NCI-H128 (cell line): ENCODE measurements around the gene TRIOBP.
"Not testable (repeated sequence)": the region's sequence is repeated elsewhere in the genome, so short reads cannot be mapped to it uniquely, and the experiment has no call there.

Source experiments
- DNase-seq: peaks from one replicate; lab custom pipeline; 2025; ENCODE audit not compliant: unreplicated experiment; lab: John Stamatoyannopoulos, UW

The TRIOBP gene

GRCh38 chr22:37692627-37693285 is 4.1 kb upstream of the TRIOBP start:
- DNase-seq, result no peak

GRCh38 chr22:37694131-37694530 is 2.7 kb upstream of the TRIOBP start:
- DNase-seq, result not testable (repeated sequence)

GRCh38 chr22:37696260-37696656 is 590 bp upstream of the TRIOBP start:
- not testable (repeated sequence) for DNase-seq

GRCh38 chr22:37697538-37697835 is 639 bp downstream of the TRIOBP start:
- DNase-seq, result no peak

GRCh38 chr22:37701141-37701786 is 4.4 kb downstream of the TRIOBP start:
- DNase-seq, result no peak

GRCh38 chr22:37703906-37704305 is 7.1 kb downstream of the TRIOBP start:
- DNase-seq, result no peak

GRCh38 chr22:37704645-37705044 is 7.8 kb downstream of the TRIOBP start:
- DNase-seq, result no peak

GRCh38 chr22:37705205-37705604 is 8.4 kb downstream of the TRIOBP start:
- no peak for DNase-seq

- no peak for DNase-seq
Observed at GRCh38 chr22:37708580-37709444, 12.0 kb downstream of the TRIOBP start.

GRCh38 chr22:37709445-37709765 is 12.6 kb downstream of the TRIOBP start:
- DNase-seq, result no peak

GRCh38 chr22:37710675-37711074 is 13.8 kb downstream of the TRIOBP start:
- DNase-seq, result no peak

GRCh38 chr22:37711490-37711889 is 14.6 kb downstream of the TRIOBP start:
- no peak for DNase-seq

GRCh38 chr22:37713761-37714160 is 16.9 kb downstream of the TRIOBP start:
- DNase-seq, result no peak

- DNase-seq, result no peak
Observed at GRCh38 chr22:37714634-37715033, 17.8 kb downstream of the TRIOBP start.

GRCh38 chr22:37715760-37716159 is 18.9 kb downstream of the TRIOBP start:
- DNase-seq, result no peak

GRCh38 chr22:37716708-37717107 is 19.9 kb downstream of the TRIOBP start:
- no peak for DNase-seq

GRCh38 chr22:37717235-37717634 is 20.4 kb downstream of the TRIOBP start:
- not testable (repeated sequence) for DNase-seq

- DNase-seq, result not testable (repeated sequence)
Observed at GRCh38 chr22:37717746-37718305, 21.0 kb downstream of the TRIOBP start.

GRCh38 chr22:37725551-37726240 is 28.8 kb downstream of the TRIOBP start:
- no peak for DNase-seq

- DNase-seq, result no peak
Observed at GRCh38 chr22:37726241-37726887, 29.5 kb downstream of the TRIOBP start.

- DNase-seq, result no peak
Observed at GRCh38 chr22:37728620-37729019, 31.8 kb downstream of the TRIOBP start.
